HTERT RPE-1 (cell line): ENCODE results near the gene EVC2.
"Not testable (repeated sequence)": the region's sequence is repeated elsewhere in the genome, so short reads cannot be mapped to it uniquely, and the experiment has no call there.

ENCODE experiments used
- in situ Hi-C: fragments of 300-500 bp; cut with MboI; formaldehyde crosslinking; loops from 4 replicates; pipeline ENCODE4 v1.14.3; 2020; ENCODE audit warnings: low sequenced_read_pairs

Gene EVC2

GRCh38 chr4:5629542-5629941 lies 78.8 kb downstream of the EVC2 start:
- in situ Hi-C loops: no loop called here

GRCh38 chr4:5626913-5627312 lies 81.4 kb downstream of the EVC2 start:
- in situ Hi-C loops: no loop called here

- in situ Hi-C loops: no loop called here
These were observed 85.8 kb downstream of the EVC2 start for GRCh38 chr4:5622596-5622995.

GRCh38 chr4:5619913-5620625 lies 88.3 kb downstream of the EVC2 start:
- in situ Hi-C loops: no loop called here

- in situ Hi-C loops: no loop called here
These were observed 90.1 kb downstream of the EVC2 start for GRCh38 chr4:5618051-5618960.

- in situ Hi-C loops: no loop called here
These were observed 91.9 kb downstream of the EVC2 start for GRCh38 chr4:5616331-5616950.

GRCh38 chr4:5615496-5616075 lies 92.8 kb downstream of the EVC2 start:
- in situ Hi-C loops: no loop called here

- in situ Hi-C loops: no loop called here
These were observed 96.6 kb downstream of the EVC2 start for GRCh38 chr4:5611750-5612149.

GRCh38 chr4:5609306-5610007 lies 98.9 kb downstream of the EVC2 start:
- in situ Hi-C loops: no loop called here

GRCh38 chr4:5593828-5594227 lies 114.5 kb downstream of the EVC2 start:
- in situ Hi-C loops: not testable (repeated sequence)

- in situ Hi-C loops: no loop called here
These were observed 116.1 kb downstream of the EVC2 start for GRCh38 chr4:5592272-5592671.

GRCh38 chr4:5589495-5589894 lies 118.9 kb downstream of the EVC2 start:
- in situ Hi-C loops: no loop called here

- in situ Hi-C loops: no loop called here
These were observed 120.3 kb downstream of the EVC2 start for GRCh38 chr4:5588046-5588445.

- in situ Hi-C loops: no loop called here
These were observed 132.4 kb downstream of the EVC2 start for GRCh38 chr4:5575941-5576340.

- in situ Hi-C loops: no loop called here
These were observed 134.0 kb downstream of the EVC2 start for GRCh38 chr4:5574386-5574785.

GRCh38 chr4:5573965-5574364 lies 134.4 kb downstream of the EVC2 start:
- in situ Hi-C loops: no loop called here

GRCh38 chr4:5572751-5573150 lies 135.6 kb downstream of the EVC2 start:
- in situ Hi-C loops: no loop called here

- in situ Hi-C loops: no loop called here
These were observed 136.2 kb downstream of the EVC2 start for GRCh38 chr4:5572114-5572513.

GRCh38 chr4:5571646-5572045 lies 136.7 kb downstream of the EVC2 start:
- in situ Hi-C loops: no loop called here

GRCh38 chr4:5569451-5569850 lies 138.9 kb downstream of the EVC2 start:
- in situ Hi-C loops: no loop called here

- in situ Hi-C loops: no loop called here
These were observed 139.4 kb downstream of the EVC2 start for GRCh38 chr4:5568931-5569330.
